Esophagus muscularis mucosa (tissue), 4 donors: Measurements from ENCODE around the gene ANXA2. TPM values are rescaled to one million over a fixed set of nuclear protein-coding genes. Genes with fewer than 3 reads are reported as not detected.

Experiments used
- DNase-seq: peaks from one replicate; pipeline ENCODE4 v3.0.0-alpha.2; 2017; ENCODE audit errors: extremely low spot score
- H3K27ac ChIP-seq, 4 donors: fragments of 200-600 bp; sonication (generic); replicated peaks in 1 of 4; 1 replicate in 3 of 4; 2 replicates in 1 of 4; pipeline ENCODE4 v1.5.1; 2016 to 2019; ENCODE audit warnings: mild to moderate bottlenecking in 1 of 4
- H3K27me3 ChIP-seq, 4 donors: fragments of 200-600 bp; sonication (generic); one replicate each; pipeline versions ENCODE4 v1.5.1 to v1.6.0; 2016 to 2019
- H3K36me3 ChIP-seq, 4 donors: fragments of 200-600 bp; sonication (generic); one replicate each; pipeline ENCODE4 v1.5.1; 2016 to 2019
- H3K4me1 ChIP-seq, 4 donors: fragments of 200-600 bp; sonication (generic); one replicate each; pipeline ENCODE4 v1.5.1; 2016 to 2019
- H3K4me3 ChIP-seq, 4 donors: fragments of 200-600 bp; sonication (generic); 1 replicate in 2 of 4; 2 replicates in 2 of 4; pipeline ENCODE4 v1.5.1; 2016 to 2019; ENCODE audit warnings: mild to moderate bottlenecking in 4 of 4, moderate library complexity in 1 of 4
- H3K9me3 ChIP-seq, 4 donors: fragments of 200-600 bp; sonication (generic); 1 replicate in 3 of 4; 2 replicates in 1 of 4; pipeline ENCODE4 v1.5.1; 2016 to 2019
- EP300 ChIP-seq: sonication (generic); formaldehyde crosslinking; IDR thresholded peaks from one replicate; pipeline ENCODE4 v1.6.1; 2017; ENCODE audit warnings: antibody characterized with exemption
- POLR2A ChIP-seq: fragments of 450-650 bp; IDR thresholded peaks from one replicate; pipeline ENCODE4 v1.6.1; 2017; ENCODE audit warnings: antibody characterized with exemption, moderate library complexity, mild to moderate bottlenecking, low read depth
- POLR2AphosphoS5 ChIP-seq, 2 donors: sonication (generic); formaldehyde crosslinking; IDR thresholded peaks; one replicate each; pipeline ENCODE4 v1.6.1; 2017; ENCODE audit warnings: antibody characterized with exemption in 2 of 2
- WGBS: methylation state at CpG from one replicate; pipeline ENCODE4 v1.1.5; 2018; 5-methylcytosine and 5-hydroxymethylcytosine counted together
- intact Hi-C: fragments of 100-400 bp; cut with DNase I; formaldehyde crosslinking; loops from one replicate; pipeline ENCODE4 v1.15.1; 2023
- total RNA-seq, 4 donors: library from RNA; depleted of rRNA; stranded (reverse); fragments of >200 nt; gene quantifications; one replicate each; pipeline versions ENCODE4 v1.1.0 to v1.2.1, GENCODE V29; 2016
- TF ChIP-seq, protein P1 (sequence below), 3 experiments: fragments of 200-600 bp in 2 of 3; fragments of 450-650 bp in 1 of 3; sonication (generic) in 2 of 3; IDR thresholded peaks; one replicate each; pipeline ENCODE4 v1.5.1; 2017 to 2019; ENCODE audit warnings: antibody characterized with exemption in 3 of 3, mild to moderate bottlenecking in 2 of 3, moderate library complexity in 1 of 3

The ANXA2 gene
- total RNA-seq, 4 donors from 2014 or later: 333 to 606 (median 406) TPM

DNA sequence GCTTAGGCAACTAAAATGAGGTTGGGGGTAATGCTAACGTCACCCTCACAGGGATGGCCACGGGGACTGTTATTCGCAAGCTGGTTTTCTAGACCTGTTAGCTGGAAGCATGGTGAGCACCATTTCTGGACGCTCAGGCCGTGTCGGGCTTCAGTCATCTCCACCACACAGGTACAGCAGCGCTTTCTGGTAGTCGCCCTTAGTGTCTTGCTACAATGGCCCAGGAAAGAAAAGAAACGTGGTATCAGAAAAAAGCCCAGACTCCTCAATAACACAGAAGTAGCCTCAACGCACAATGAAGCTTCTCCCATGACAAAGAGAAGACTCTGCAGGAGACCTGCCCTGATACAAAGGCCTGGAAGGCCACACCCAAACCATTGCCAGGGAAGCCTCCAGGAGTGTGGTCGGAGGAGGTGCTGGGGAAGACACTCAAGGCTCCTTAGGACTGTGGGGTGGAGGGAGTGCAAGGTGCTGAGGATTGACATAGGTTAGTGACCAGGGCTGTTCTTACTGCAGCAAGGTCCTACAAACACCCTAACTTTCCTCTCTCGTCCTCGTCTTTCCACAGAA is 50.2 kb downstream of the ANXA2 start:
- Histone ChIP-seq H3K27me3 (no peaks in the 10 kb centered on the region), H3K36me3 (peaks cover 59 to 79% (median 65%) of the 10 kb centered on the region in 4 donors), H3K4me3 (no peak overlapping the region), H3K9me3 (no peaks in the 10 kb centered on the region), H3K27ac (no peak overlapping the region), H3K4me1 (peaks cover 0 to 8% (median 5%) of the 10 kb centered on the region in 4 donors)
- TF ChIP-seq, protein P1, sequence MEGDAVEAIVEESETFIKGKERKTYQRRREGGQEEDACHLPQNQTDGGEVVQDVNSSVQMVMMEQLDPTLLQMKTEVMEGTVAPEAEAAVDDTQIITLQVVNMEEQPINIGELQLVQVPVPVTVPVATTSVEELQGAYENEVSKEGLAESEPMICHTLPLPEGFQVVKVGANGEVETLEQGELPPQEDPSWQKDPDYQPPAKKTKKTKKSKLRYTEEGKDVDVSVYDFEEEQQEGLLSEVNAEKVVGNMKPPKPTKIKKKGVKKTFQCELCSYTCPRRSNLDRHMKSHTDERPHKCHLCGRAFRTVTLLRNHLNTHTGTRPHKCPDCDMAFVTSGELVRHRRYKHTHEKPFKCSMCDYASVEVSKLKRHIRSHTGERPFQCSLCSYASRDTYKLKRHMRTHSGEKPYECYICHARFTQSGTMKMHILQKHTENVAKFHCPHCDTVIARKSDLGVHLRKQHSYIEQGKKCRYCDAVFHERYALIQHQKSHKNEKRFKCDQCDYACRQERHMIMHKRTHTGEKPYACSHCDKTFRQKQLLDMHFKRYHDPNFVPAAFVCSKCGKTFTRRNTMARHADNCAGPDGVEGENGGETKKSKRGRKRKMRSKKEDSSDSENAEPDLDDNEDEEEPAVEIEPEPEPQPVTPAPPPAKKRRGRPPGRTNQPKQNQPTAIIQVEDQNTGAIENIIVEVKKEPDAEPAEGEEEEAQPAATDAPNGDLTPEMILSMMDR (IDR thresholded peaks at IDR 0.05): no peak
- no peak for TF ChIP-seq POLR2A
- no peak for TF ChIP-seq POLR2AphosphoS5 (IDR thresholded peaks at IDR 0.05)
- TF ChIP-seq EP300: no peak
- WGBS: 81% methylated on average over 13 of the region's 13 CpGs
- DNase-seq: no peak
- intact Hi-C loops: no loop called here

DNA sequence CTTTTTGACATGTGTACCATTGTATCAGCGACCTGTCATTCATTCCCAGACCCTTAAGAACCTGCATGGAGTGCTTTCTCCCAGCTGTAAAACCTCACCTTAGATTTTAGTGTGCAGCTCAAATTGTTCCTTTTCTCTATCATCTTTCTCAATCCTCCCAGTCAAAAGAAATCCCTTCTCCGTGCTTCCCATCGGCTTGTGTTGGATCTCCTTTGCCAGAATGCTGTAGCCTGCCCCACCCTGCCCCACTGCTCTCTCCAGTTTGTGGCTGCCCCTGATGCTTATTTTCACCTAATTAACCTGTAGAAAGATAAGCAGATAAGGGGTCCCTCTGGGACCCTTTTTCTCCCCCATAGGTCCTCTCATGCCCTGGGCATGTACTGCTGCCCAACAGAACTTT is 51.1 kb downstream of the ANXA2 start:
- intact Hi-C loops: no loop called here
- 96% methylated on average over 3 of the region's 3 CpGs for WGBS
- TF ChIP-seq, protein P1 (IDR thresholded peaks at IDR 0.05): no peak
- no peak for TF ChIP-seq EP300
- TF ChIP-seq POLR2A: no peak
- no peak for TF ChIP-seq POLR2AphosphoS5 (IDR thresholded peaks at IDR 0.05)
- no peak overlapping the region for H3K4me3 ChIP-seq
- no peaks in the 10 kb centered on the region for H3K27me3 ChIP-seq
- no peak for DNase-seq
- no peak overlapping the region for H3K27ac ChIP-seq
- H3K9me3 ChIP-seq: no peaks in the 10 kb centered on the region
- peaks cover 49 to 70% (median 56%) of the 10 kb centered on the region in 4 donors for H3K36me3 ChIP-seq
- H3K4me1 ChIP-seq: peaks cover 0 to 8% (median 5%) of the 10 kb centered on the region in 4 donors

DNA sequence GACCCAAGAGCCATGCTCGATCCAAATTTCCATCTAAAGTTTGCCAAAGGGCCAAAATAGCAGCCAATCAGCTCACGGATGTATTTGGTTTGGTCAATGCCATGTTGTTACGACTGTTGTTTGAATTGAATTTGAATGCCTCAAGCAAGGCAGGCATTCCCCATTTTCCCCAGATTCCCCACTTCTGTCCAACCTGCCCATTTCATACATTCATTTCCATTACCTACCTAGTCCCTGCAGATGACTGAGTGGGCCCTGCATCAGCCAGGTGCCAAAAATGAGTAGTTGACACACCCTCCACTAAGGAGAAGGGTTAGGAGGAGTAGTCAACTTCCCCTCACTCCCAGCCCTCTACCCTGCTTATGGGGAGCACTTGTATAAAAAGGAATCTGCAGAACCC is 51.7 kb downstream of the ANXA2 start:
- Histone ChIP-seq H3K27ac (no peak overlapping the region), H3K4me3 (no peak overlapping the region), H3K9me3 (no peaks in the 10 kb centered on the region), H3K36me3 (peaks cover 44 to 64% (median 50%) of the 10 kb centered on the region in 4 donors), H3K4me1 (peaks cover 0 to 8% (median 5%) of the 10 kb centered on the region in 4 donors), H3K27me3 (no peaks in the 10 kb centered on the region)
- DNase-seq: no peak
- 84% methylated on average over 3 of the region's 3 CpGs for WGBS
- TF ChIP-seq POLR2A: no peak
- TF ChIP-seq POLR2AphosphoS5 (IDR thresholded peaks at IDR 0.05): no peak
- TF ChIP-seq, protein P1 (IDR thresholded peaks at IDR 0.05): no peak
- TF ChIP-seq EP300: no peak
- intact Hi-C loops: no loop called here

DNA sequence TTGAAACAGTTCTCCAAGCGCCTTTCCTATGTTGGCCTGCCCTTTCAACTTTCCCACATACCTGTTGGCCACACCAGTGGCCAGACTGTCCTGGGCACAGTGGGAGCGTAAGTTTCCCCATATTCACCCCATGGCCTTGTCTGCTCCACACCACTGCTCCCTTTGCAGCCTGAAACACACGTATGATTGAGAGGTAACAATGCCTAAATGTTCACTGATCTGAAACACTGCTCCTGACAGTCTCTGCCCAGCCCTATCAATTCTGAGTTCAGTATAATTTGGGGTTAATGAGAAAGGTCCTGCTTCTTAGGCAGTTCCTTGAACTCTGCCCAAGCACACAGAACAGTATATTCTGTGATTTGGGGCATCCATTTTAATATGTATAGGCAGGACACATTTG is 52.2 kb downstream of the ANXA2 start:
- Histone ChIP-seq H3K9me3 (no peaks in the 10 kb centered on the region), H3K27me3 (no peaks in the 10 kb centered on the region), H3K4me3 (no peak overlapping the region), H3K36me3 (peaks cover 39 to 59% (median 46%) of the 10 kb centered on the region in 4 donors), H3K4me1 (peaks cover 0 to 6% (median 5%) of the 10 kb centered on the region in 4 donors), H3K27ac (no peak overlapping the region)
- 100% methylated on average over 3 of the region's 3 CpGs for WGBS
- intact Hi-C loops: no loop called here
- DNase-seq: no peak
- no peak for TF ChIP-seq POLR2A

DNA sequence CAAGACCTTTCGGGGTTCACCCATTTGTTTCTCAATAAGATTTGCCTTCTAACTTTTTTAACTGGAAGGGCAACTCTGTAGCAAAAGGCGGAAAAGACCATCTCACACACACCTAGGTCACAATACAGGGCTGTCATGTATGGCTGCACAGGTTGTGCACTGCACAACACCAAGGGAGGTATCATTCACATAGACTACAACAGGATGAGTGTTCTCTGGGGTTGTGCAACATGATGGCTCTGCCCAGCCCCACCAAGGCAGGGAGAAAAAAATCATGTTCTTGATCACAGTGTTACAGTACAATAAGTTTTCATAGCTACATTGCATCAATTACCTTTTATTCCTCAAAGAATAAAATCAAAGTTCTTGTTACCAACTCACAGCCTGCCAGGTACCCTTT is 52.8 kb downstream of the ANXA2 start:
- H3K4me3 ChIP-seq: no peak overlapping the region
- no peak for DNase-seq
- H3K4me1 ChIP-seq: peaks cover 0 to 6% (median under 1%) of the 10 kb centered on the region in 4 donors
- TF ChIP-seq POLR2A (no peak), EP300 (no peak), POLR2AphosphoS5 (IDR thresholded peaks at IDR 0.05) (no peak)
- TF ChIP-seq, protein P1 (IDR thresholded peaks at IDR 0.05): no peak
- H3K36me3 ChIP-seq: peaks cover 34 to 53% (median 39%) of the 10 kb centered on the region in 4 donors
- H3K27me3 ChIP-seq: no peaks in the 10 kb centered on the region
- no peaks in the 10 kb centered on the region for H3K9me3 ChIP-seq
- WGBS: 94% methylated on average over 2 of the region's 2 CpGs
- intact Hi-C loops: no loop called here
- no peak overlapping the region for H3K27ac ChIP-seq
